SK-N-SH (cell line): ENCODE results near the gene C4orf36.

ENCODE experiments used
- CTCF ChIP-seq: fragments of 200-600 bp; sonication (generic); IDR thresholded peaks from 2 replicates; pipeline ENCODE4 v1.6.1; 2017; ENCODE audit warnings: antibody characterized with exemption, mild to moderate bottlenecking, moderate library complexity
- NFIC ChIP-seq: IDR thresholded peaks from 2 replicates; pipeline ENCODE4 v1.4.0; 2012; ENCODE audit warnings: borderline replicate concordance
- POLR2AphosphoS5 ChIP-seq: IDR thresholded peaks from 2 replicates; pipeline ENCODE4 v1.6.1; 2012; ENCODE audit warnings: low read depth, low read length
- RAD21 ChIP-seq: IDR thresholded peaks from 2 replicates; pipeline ENCODE4 v1.6.1; 2012; ENCODE audit warnings: mild to moderate bottlenecking, low read length

- no peak for TF ChIP-seq POLR2AphosphoS5
- TF ChIP-seq NFIC = no peak
- TF ChIP-seq CTCF = no peak
- TF ChIP-seq RAD21 = no peak
Measured at GRCh38 chr4:86856896-86857295, 35.3 kb downstream of the C4orf36 start.
